Transverse colon (tissue), 4 donors: Measurements from ENCODE around the gene ITGB2. TPM values are rescaled to one million over a fixed set of nuclear protein-coding genes. Genes with fewer than 3 reads are reported as not detected.
A peak's percentile ranks its signal among the peaks of the same experiment; 100 is the strongest.

ENCODE experiments used
- DNase-seq: peaks from one replicate; pipeline ENCODE4 v3.0.0-alpha.2; 2019
- H3K27ac ChIP-seq, 4 donors: fragments of 200-600 bp; sonication (generic); 2 replicates each; pipeline ENCODE4 v1.5.1; 2016 to 2018; ENCODE audit warnings: inconsistent platforms in 4 of 4
- H3K27me3 ChIP-seq: fragments of 200-600 bp; sonication (generic); 2 replicates; pipeline ENCODE4 v1.5.1; 2017; ENCODE audit warnings: inconsistent platforms
- H3K36me3 ChIP-seq, 4 donors: fragments of 200-600 bp; sonication (generic); 2 replicates each; pipeline ENCODE4 v1.5.1; 2017 to 2019; ENCODE audit warnings: inconsistent platforms in 4 of 4
- H3K4me1 ChIP-seq, 4 donors: fragments of 200-600 bp; sonication (generic); 2 replicates each; pipeline ENCODE4 v1.5.1; 2017 to 2020; ENCODE audit warnings: inconsistent platforms in 4 of 4
- H3K4me3 ChIP-seq, 4 donors: fragments of 200-600 bp; sonication (generic); 1 replicate in 1 of 4; 2 replicates in 3 of 4; pipeline versions ENCODE4 v1.5.1 to v1.6.1; 2017 to 2019; ENCODE audit warnings: inconsistent platforms in 4 of 4
- H3K9me3 ChIP-seq, 2 donors: fragments of 200-600 bp; sonication (generic); 2 replicates each; pipeline ENCODE4 v1.5.1; 2017 to 2019; ENCODE audit warnings: inconsistent platforms in 2 of 2
- CTCF ChIP-seq, 5 experiments: fragments of 200-600 bp in 3 of 5; fragments of 450-650 bp in 2 of 5; sonication (generic) in 3 of 5; IDR thresholded peaks; 1 replicate in 2 of 5; 2 replicates in 3 of 5; pipeline ENCODE4 v1.5.1; 2016 to 2017; ENCODE audit warnings: antibody characterized with exemption in 5 of 5, inconsistent platforms in 3 of 5, mild to moderate bottlenecking in 2 of 5, moderate library complexity in 1 of 5
- EP300 ChIP-seq: sonication (generic); formaldehyde crosslinking; IDR thresholded peaks from one replicate; pipeline ENCODE4 v1.6.1; 2017; ENCODE audit warnings: antibody characterized with exemption, low read depth
- POLR2A ChIP-seq: fragments of 450-650 bp; IDR thresholded peaks from one replicate; pipeline ENCODE4 v1.6.1; 2016; ENCODE audit warnings: antibody characterized with exemption, mild to moderate bottlenecking, moderate library complexity
- POLR2AphosphoS5 ChIP-seq, 3 donors: sonication (generic); formaldehyde crosslinking; IDR thresholded peaks; one replicate each; pipeline ENCODE4 v1.6.1; 2016; ENCODE audit warnings: antibody characterized with exemption in 3 of 3
- WGBS, 2 donors: methylation state at CpG; one replicate each; pipeline ENCODE4 v1.1.5; 2018; ENCODE audit warnings: low coverage in 1 of 2; 5-methylcytosine and 5-hydroxymethylcytosine counted together
- in situ Hi-C, 4 donors: fragments of 200-750 bp; cut with MboI; loops; one replicate each; pipeline versions ENCODE4 v1.15.0 to v1.15.1; 2017; ENCODE audit warnings: low sequenced_read_pairs in 3 of 4, low pct_ligation_motif_present in 1 of 4, low pct_unique_long_range_greater_than_20kb in 1 of 4
- intact Hi-C: fragments of 100-400 bp; cut with DNase I; formaldehyde crosslinking; loops from one replicate; pipeline ENCODE4 v1.15.1; 2023; ENCODE audit warnings: low total_unique reads
- total RNA-seq, 4 donors: library from RNA; depleted of rRNA; stranded (reverse); fragments of >200 nt; gene quantifications; one replicate each; pipeline ENCODE4 v1.1.0, GENCODE V29; 2016

ITGB2 gene
- total RNA-seq, 4 donors from 2014 or later, result 14.2 to 32.4 (median 24.9) TPM

DNA sequence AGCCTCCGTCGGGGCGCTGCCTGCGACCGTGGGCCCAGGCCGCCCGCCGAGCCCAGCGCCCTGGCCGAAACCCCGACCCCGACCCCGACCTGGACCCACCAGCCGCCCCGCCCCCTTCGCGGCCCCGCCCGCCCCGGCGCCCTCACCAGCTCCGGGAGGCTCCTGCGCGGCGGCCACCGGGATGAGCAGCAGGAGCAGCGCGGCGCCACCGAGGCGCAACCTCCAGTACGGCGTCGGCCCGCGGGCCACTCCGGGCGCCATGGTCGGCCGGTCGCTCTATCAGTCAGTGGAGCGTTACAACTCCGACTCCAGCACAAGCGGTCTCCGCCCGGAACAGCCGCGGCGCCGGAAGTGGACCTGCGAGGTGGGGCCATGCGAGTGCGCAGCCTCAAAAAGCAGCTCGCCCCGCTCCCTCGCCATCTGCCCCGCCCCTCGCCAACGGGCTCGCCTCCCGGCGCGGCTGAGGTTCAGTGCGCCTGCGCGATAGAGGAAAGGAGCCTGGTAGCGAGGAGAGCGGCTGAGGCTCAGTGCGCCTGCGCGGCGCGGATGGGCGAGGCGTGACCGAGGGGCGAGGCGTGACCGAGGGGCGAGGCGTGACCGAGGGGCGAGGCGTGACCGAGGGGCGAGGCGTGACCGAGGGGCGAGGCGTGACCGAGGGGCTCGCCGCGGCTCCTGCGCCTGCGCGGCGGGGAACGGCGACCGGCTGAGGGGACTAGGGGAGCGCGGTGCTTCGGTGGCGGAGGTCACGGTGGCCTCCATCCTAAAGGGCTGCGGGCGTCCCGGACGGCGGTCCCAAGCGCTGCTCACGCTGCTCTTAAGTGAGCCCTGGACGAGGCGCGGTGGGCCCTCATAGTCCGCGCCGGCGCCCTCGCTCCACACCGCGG, 47.1 kb downstream of the ITGB2 start, which contains the start of gene PTTG1IP:
TSS of gene PTTG1IP (minus strand) at position 335 of the 884 bp plus-strand sequence. CDS start at position 261, 74 bp downstream.
- H3K9me3 ChIP-seq, result no peaks in the 10 kb centered on the region
- no peaks in the 10 kb centered on the region for H3K27me3 ChIP-seq
- no peaks in the 10 kb centered on the region for H3K36me3 ChIP-seq
- peaks cover 34 to 69% (median 50%) of the 10 kb centered on the region in 4 donors for H3K4me1 ChIP-seq
- in situ Hi-C loops, result loop anchor here in 1 of 4 donors (10.0 kb wide), 1 partner anchor 1021 kb away; no protein-coding TSS in a partner anchor
- 3% methylated on average over 53 of the region's 123 CpGs; no CpG with 5 or more reads in 1 of the 2 donors for WGBS, 2 donors
- H3K4me3 ChIP-seq, result peak within 1 kb of the TSS; percentile 76 to 99 (median 90)
- DNase-seq, result peak; percentile 99
- peak; percentile 91 for TF ChIP-seq POLR2A
- no peak for TF ChIP-seq CTCF (IDR thresholded peaks at IDR 0.05)
- peak; percentile 96 to 97 (median 97) for TF ChIP-seq POLR2AphosphoS5 (IDR thresholded peaks at IDR 0.05)
- H3K27ac ChIP-seq, result peak within 1 kb of the TSS; percentile 90 to 99 (median 96)
- intact Hi-C loops, result loop anchor here (10.0 kb wide), 1 partner anchor 59 kb away; the partner anchor contains the start of gene SUMO3

- TF ChIP-seq CTCF (IDR thresholded peaks at IDR 0.05) (no peak), POLR2AphosphoS5 (IDR thresholded peaks at IDR 0.05) (no peak), EP300 (no peak), POLR2A (no peak)
- WGBS, 2 donors, result 0% methylated on average over 63 of the region's 65 CpGs; no CpG with 5 or more reads in 1 of the 2 donors
- H3K4me1 ChIP-seq, result peaks cover 42 to 70% (median 57%) of the 10 kb centered on the region in 4 donors
- in situ Hi-C loops, result loop anchor here in 1 of 4 donors (10.0 kb wide), 1 partner anchor 1022 kb away; no protein-coding TSS in a partner anchor
- peak overlapping the region; percentile 90 to 99 (median 96) for H3K27ac ChIP-seq
- no peaks in the 10 kb centered on the region for H3K9me3 ChIP-seq
- peak overlapping the region; percentile 76 to 99 (median 90) for H3K4me3 ChIP-seq
- no peaks in the 10 kb centered on the region for H3K27me3 ChIP-seq
- intact Hi-C loops, result loop anchor here (10.0 kb wide), 1 partner anchor 58 kb away; the partner anchor contains the start of gene SUMO3
- peak; percentile 44 for DNase-seq
- H3K36me3 ChIP-seq, result no peaks in the 10 kb centered on the region
Measured at GRCh38 chr21:44872649-44873355, 47.9 kb downstream of the ITGB2 start.

DNA sequence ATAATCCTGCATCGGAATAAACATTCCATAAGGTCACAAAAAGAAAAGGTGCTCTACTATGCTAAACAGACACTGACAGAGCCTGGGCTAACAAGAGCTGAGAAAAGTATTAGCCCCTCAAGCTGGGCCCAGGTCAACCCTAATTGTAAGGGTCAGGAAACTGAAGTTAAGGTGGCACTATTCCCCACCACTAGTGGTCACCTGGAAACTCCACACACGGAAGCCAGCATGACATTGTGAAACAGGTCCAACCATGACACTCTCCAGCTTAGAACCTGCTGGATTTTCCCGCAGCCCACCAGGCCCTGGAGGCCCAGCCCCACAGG, 48.4 kb downstream of the ITGB2 start:
- peaks cover 42 to 75% (median 61%) of the 10 kb centered on the region in 4 donors for H3K4me1 ChIP-seq
- DNase-seq, result no peak
- H3K36me3 ChIP-seq, result no peaks in the 10 kb centered on the region
- no peak for TF ChIP-seq EP300
- TF ChIP-seq CTCF (IDR thresholded peaks at IDR 0.05), result peak in 2 of 5 experiments; percentile 37 to 47
- H3K27ac ChIP-seq, result peak overlapping the region; percentile 90 to 99 (median 96)
- no peaks in the 10 kb centered on the region for H3K9me3 ChIP-seq
- peak overlapping the region; percentile 76 to 99 (median 90) for H3K4me3 ChIP-seq
- WGBS, 2 donors, result 10% methylated on average over 3 of the region's 3 CpGs; no CpG with 5 or more reads in 1 of the 2 donors
- H3K27me3 ChIP-seq, result no peaks in the 10 kb centered on the region
- in situ Hi-C loops, result loop anchor here in 1 of 4 donors (10.0 kb wide), 1 partner anchor 1023 kb away; no protein-coding TSS in a partner anchor
- intact Hi-C loops, result loop anchor here (10.0 kb wide), 1 partner anchor 57 kb away; the partner anchor contains the start of gene SUMO3
